M059J (cell line): ENCODE data around the gene FASTK. TPM values are rescaled to one million over a fixed set of nuclear protein-coding genes. Genes with fewer than 3 reads are reported as not detected.
A peak's percentile ranks its signal among the peaks of the same experiment; 100 is the strongest.

Experiments used
- DNase-seq: peaks from one replicate; pipeline ENCODE4 v3.0.0-alpha.2; 2012; ENCODE audit warnings: low read depth
- total RNA-seq: library from RNA; depleted of rRNA; stranded (reverse); fragments of >200 nt; shearing (Covaris generic); gene quantifications from 2 replicates; pipeline ENCODE4 v1.2.3, GENCODE V29; 2014

Gene FASTK
- total RNA-seq, 1 experiment from 2014 or later, result 97.9 TPM

GRCh38 chr7:151117565-151117964 is 37.0 kb upstream of the FASTK start:
- DNase-seq, result no peak

- no peak for DNase-seq
Observed at GRCh38 chr7:151116603-151117440, 36.2 kb upstream of the FASTK start.

GRCh38 chr7:151115836-151116418 is 35.3 kb upstream of the FASTK start:
- no peak for DNase-seq

GRCh38 chr7:151115121-151115835 is 34.7 kb upstream of the FASTK start:
- no peak for DNase-seq

- no peak for DNase-seq
Observed at GRCh38 chr7:151114151-151115090, 33.8 kb upstream of the FASTK start.

- peak; percentile 93 for DNase-seq
Observed at GRCh38 chr7:151113344-151114150, 32.9 kb upstream of the FASTK start.

GRCh38 chr7:151110941-151111645 is 30.5 kb upstream of the FASTK start:
- peak; percentile 67 for DNase-seq

GRCh38 chr7:151110236-151110940 is 29.8 kb upstream of the FASTK start:
- no peak for DNase-seq

- no peak for DNase-seq
Observed at GRCh38 chr7:151109094-151110048, 28.8 kb upstream of the FASTK start.

GRCh38 chr7:151107882-151108281 is 27.3 kb upstream of the FASTK start:
- no peak for DNase-seq

GRCh38 chr7:151104411-151105235 is 24.0 kb upstream of the FASTK start:
- peak; percentile 79 for DNase-seq

GRCh38 chr7:151103973-151104372 is 23.4 kb upstream of the FASTK start:
- DNase-seq, result no peak

GRCh38 chr7:151102991-151103390 is 22.4 kb upstream of the FASTK start:
- no peak for DNase-seq

GRCh38 chr7:151101621-151102396 is 21.2 kb upstream of the FASTK start:
- no peak for DNase-seq

- no peak for DNase-seq
Observed at GRCh38 chr7:151100921-151101320, 20.3 kb upstream of the FASTK start.

- DNase-seq, result no peak
Observed at GRCh38 chr7:151099486-151100211, 19.0 kb upstream of the FASTK start.
